H9 (cell line): ENCODE measurements around the gene TBC1D19. TPM values are rescaled to one million over a fixed set of nuclear protein-coding genes. Genes with fewer than 3 reads are reported as not detected.

Experiments used
- DNase-seq: peaks from one replicate; pipeline ENCODE4 v3.0.0-alpha.2; 2017
- H2AFZ ChIP-seq: one replicate; pipeline ENCODE4 v1.6.1; 2013; ENCODE audit warnings: mild to moderate bottlenecking, low read length, control low read depth, moderate library complexity
- H2AK5ac ChIP-seq: 2 replicates; pipeline ENCODE4 v1.6.1; 2013; ENCODE audit warnings: low read length, control low read depth, mixed read lengths; ENCODE audit not compliant: insufficient read length
- H2BK120ac ChIP-seq: one replicate; pipeline ENCODE4 v1.6.1; 2013; ENCODE audit warnings: low read depth, mild to moderate bottlenecking, low read length, control low read depth, inconsistent platforms; ENCODE audit not compliant: poor library complexity, severe bottlenecking
- H2BK12ac ChIP-seq: 2 replicates; pipeline ENCODE4 v1.6.1; 2013; ENCODE audit warnings: low read length, control low read depth, mixed read lengths, low read depth; ENCODE audit not compliant: insufficient read length
- H2BK15ac ChIP-seq: 2 replicates; pipeline ENCODE4 v1.6.1; 2013; ENCODE audit warnings: low read depth, low read length, control low read depth
- H2BK20ac ChIP-seq: one replicate; pipeline ENCODE4 v1.6.1; 2013; ENCODE audit warnings: low read depth, mild to moderate bottlenecking, low read length, control low read depth, inconsistent platforms; ENCODE audit not compliant: poor library complexity, severe bottlenecking
- H2BK5ac ChIP-seq: 2 replicates; pipeline ENCODE4 v1.6.1; 2013; ENCODE audit warnings: low read length, control low read depth, mixed read lengths; ENCODE audit not compliant: insufficient read length
- H3K14ac ChIP-seq: 2 replicates; pipeline ENCODE4 v1.6.1; 2013; ENCODE audit warnings: low read length, control low read depth; ENCODE audit not compliant: insufficient read depth
- H3K18ac ChIP-seq: 2 replicates; pipeline ENCODE4 v1.6.1; 2013; ENCODE audit warnings: low read depth, mild to moderate bottlenecking, mixed read lengths, low read length, control low read depth; ENCODE audit not compliant: insufficient read length
- H3K23ac ChIP-seq: 2 replicates; pipeline ENCODE4 v1.6.1; 2013; ENCODE audit warnings: low read length, control low read depth, mixed read lengths, low read depth; ENCODE audit not compliant: insufficient read length
- H3K23me2 ChIP-seq: 2 replicates; pipeline ENCODE4 v1.6.1; 2013; ENCODE audit warnings: low read depth, mild to moderate bottlenecking, mixed read lengths, low read length, control low read depth; ENCODE audit not compliant: insufficient read length, poor library complexity, severe bottlenecking
- H3K27ac ChIP-seq: 2 replicates; pipeline ENCODE4 v1.5.1; 2013; ENCODE audit warnings: low read length, control low read depth, mixed read lengths, low read depth; ENCODE audit not compliant: insufficient read length
- H3K27me3 ChIP-seq: 2 replicates; pipeline ENCODE4 v1.6.1; 2013; ENCODE audit warnings: low read length, control low read depth, inconsistent platforms; ENCODE audit not compliant: insufficient read depth
- H3K4ac ChIP-seq: 2 replicates; pipeline ENCODE4 v1.6.1; 2013; ENCODE audit warnings: low read depth, mild to moderate bottlenecking, control low read depth, inconsistent platforms, low read length, moderate library complexity
- H3K4me1 ChIP-seq: 2 replicates; pipeline ENCODE4 v1.6.1; 2013; ENCODE audit warnings: low read length, control low read depth, inconsistent platforms; ENCODE audit not compliant: insufficient read depth
- H3K4me2 ChIP-seq: 2 replicates; pipeline ENCODE4 v1.6.1; 2013; ENCODE audit warnings: low read length, control low read depth, mixed read lengths; ENCODE audit not compliant: insufficient read length, insufficient read depth
- H3K56ac ChIP-seq: 2 replicates; pipeline ENCODE4 v1.6.1; 2013; ENCODE audit warnings: low read depth, mild to moderate bottlenecking, mixed read lengths, low read length, control low read depth; ENCODE audit not compliant: insufficient read length
- H3K79me1 ChIP-seq: 2 replicates; pipeline ENCODE4 v1.6.1; 2013; ENCODE audit warnings: low read depth, mild to moderate bottlenecking, moderate library complexity, low read length, control low read depth, inconsistent platforms; ENCODE audit not compliant: insufficient read depth, poor library complexity, severe bottlenecking
- H3K79me2 ChIP-seq: 2 replicates; pipeline ENCODE4 v1.6.1; 2013; ENCODE audit warnings: low read length, control low read depth, inconsistent platforms; ENCODE audit not compliant: insufficient read depth
- H3K9ac ChIP-seq: 2 replicates; pipeline ENCODE4 v1.6.1; 2013; ENCODE audit warnings: low read length, control low read depth, mixed read lengths; ENCODE audit not compliant: insufficient read length; ENCODE audit errors: extremely low read depth
- H3K9me3 ChIP-seq: one replicate; pipeline ENCODE4 v1.6.1; 2013; ENCODE audit warnings: low read depth, low read length, inconsistent platforms; ENCODE audit not compliant: control insufficient read depth
- H3T11ph ChIP-seq: one replicate; pipeline ENCODE4 v1.6.1; 2013; ENCODE audit warnings: mild to moderate bottlenecking, low read length, control low read depth, inconsistent platforms
- H4K20me1 ChIP-seq: one replicate; pipeline ENCODE4 v1.6.1; 2013; ENCODE audit not compliant: control insufficient read depth, insufficient read length, insufficient read depth
- H4K5ac ChIP-seq: 2 replicates; pipeline ENCODE4 v1.6.1; 2013; ENCODE audit warnings: low read depth, mild to moderate bottlenecking, mixed read lengths, low read length, control low read depth; ENCODE audit not compliant: insufficient read length
- H4K8ac ChIP-seq: replicated peaks from 2 replicates; pipeline ENCODE4 v1.6.1; 2013; ENCODE audit warnings: low read length, control low read depth, mixed read lengths, low read depth; ENCODE audit not compliant: insufficient read length
- H4K91ac ChIP-seq: 2 replicates; pipeline ENCODE4 v1.6.1; 2013; ENCODE audit warnings: low read depth, mild to moderate bottlenecking, moderate library complexity, mixed read lengths, low read length, control low read depth; ENCODE audit not compliant: insufficient read length
- H3K27ac Mint-ChIP-seq, 3 experiments: 2 replicates in 2 of 3; 3 replicates in 1 of 3; pipeline ENCODE4 v1.8.0; 2020 to 2021; ENCODE audit warnings: mixed read lengths in 3 of 3, mild to moderate bottlenecking in 1 of 3, moderate library complexity in 1 of 3
- H3K27me3 Mint-ChIP-seq: 2 replicates; pipeline ENCODE4 v1.8.0; 2021; ENCODE audit warnings: low read depth, mild to moderate bottlenecking, moderate library complexity, mixed read lengths
- H3K36me3 Mint-ChIP-seq, 3 experiments: 2 replicates in 2 of 3; 3 replicates in 1 of 3; pipeline ENCODE4 v1.8.0; 2020 to 2021; ENCODE audit warnings: low read depth in 3 of 3, mixed read lengths in 3 of 3; ENCODE audit not compliant: insufficient read depth in 1 of 3
- H3K4me1 Mint-ChIP-seq, 2 experiments: 2 replicates each; pipeline ENCODE4 v1.8.0; 2020; ENCODE audit warnings: mixed read lengths in 2 of 2
- H3K4me3 Mint-ChIP-seq, 2 experiments: 2 replicates in 1 of 2; 3 replicates in 1 of 2; pipeline ENCODE4 v1.8.0; 2020 to 2021; ENCODE audit warnings: mild to moderate bottlenecking in 2 of 2, mixed read lengths in 2 of 2, moderate library complexity in 1 of 2
- H3K9me3 Mint-ChIP-seq, 2 experiments: 2 replicates in 1 of 2; 3 replicates in 1 of 2; pipeline ENCODE4 v1.8.0; 2020; ENCODE audit warnings: mild to moderate bottlenecking in 2 of 2, mixed read lengths in 2 of 2, moderate library complexity in 1 of 2
- WGBS: extraction: QIAGEN DNeasy Blood & Tissue Kit; methylation state at CpG from one replicate; pipeline ENCODE4 v1.1.7; 2013; ENCODE audit warnings: missing lambda C conversion rate, low lambda C conversion rate, mixed read lengths; ENCODE audit not compliant: insufficient read length; ENCODE audit errors: extremely low coverage; 5-methylcytosine and 5-hydroxymethylcytosine counted together
- total RNA-seq: library from RNA; stranded (reverse); gene quantifications from 2 replicates; pipeline ENCODE4 v1.2.1, GENCODE V29; 2021
- TF ChIP-seq, protein P1 (sequence below): fragments of 200-600 bp; sonication (generic); conservative IDR thresholded peaks from 3 replicates; pipeline ENCODE4 v1.8.0; 2021; ENCODE audit warnings: antibody characterized with exemption, mild to moderate bottlenecking

Gene TBC1D19
- total RNA-seq, 1 experiment from 2014 or later, result 3.2 TPM

DNA sequence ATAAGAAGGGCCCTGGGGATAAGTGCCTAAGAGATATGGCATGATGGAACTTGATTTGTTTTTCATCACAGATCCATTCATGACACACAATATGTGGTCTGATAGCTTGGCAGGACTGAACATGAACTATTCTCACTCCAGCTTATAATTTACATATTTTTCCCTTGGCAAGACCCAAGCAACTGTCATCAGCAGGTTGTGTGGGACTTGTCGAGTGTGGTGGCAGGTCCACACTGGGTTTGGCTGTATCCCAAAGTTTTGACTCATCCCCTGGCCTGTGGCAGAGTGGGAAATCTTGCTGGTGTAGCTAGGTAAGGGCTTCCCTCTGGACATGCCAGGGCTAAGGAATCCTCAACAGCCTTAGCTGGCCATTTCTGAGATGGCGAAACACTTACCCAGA lies 195.8 kb downstream of the TBC1D19 start:
- no peaks in the 10 kb centered on the region for H3K9me3 Mint-ChIP-seq

More for the DNA sequence above, 195.8 kb downstream of the TBC1D19 start:
- no peak overlapping the region for H2BK15ac ChIP-seq
- no peaks in the 10 kb centered on the region for H3K9me3 ChIP-seq
- no peak overlapping the region for H2BK20ac ChIP-seq
- H2AFZ ChIP-seq, result no peak overlapping the region
- H2AK5ac ChIP-seq, result no peak overlapping the region
- H4K91ac ChIP-seq, result no peak overlapping the region
- H3K27ac ChIP-seq, result no peak overlapping the region
- H3K23ac ChIP-seq, result no peak overlapping the region
- no peak overlapping the region for H3T11ph ChIP-seq
- H4K20me1 ChIP-seq, result no peaks in the 10 kb centered on the region
- no peak for DNase-seq
- H3K27ac Mint-ChIP-seq, result no peak overlapping the region
- no CpG with 5 or more reads among the region's 2 CpGs for WGBS
- H3K79me1 ChIP-seq, result no peaks in the 10 kb centered on the region
- H3K14ac ChIP-seq, result no peak overlapping the region
- H3K4ac ChIP-seq, result no peak overlapping the region
- H3K9ac ChIP-seq, result no peak overlapping the region
- no peaks in the 10 kb centered on the region for H3K23me2 ChIP-seq
- H3K56ac ChIP-seq, result no peak overlapping the region
- no peak overlapping the region for H2BK12ac ChIP-seq
- TF ChIP-seq, protein P1, sequence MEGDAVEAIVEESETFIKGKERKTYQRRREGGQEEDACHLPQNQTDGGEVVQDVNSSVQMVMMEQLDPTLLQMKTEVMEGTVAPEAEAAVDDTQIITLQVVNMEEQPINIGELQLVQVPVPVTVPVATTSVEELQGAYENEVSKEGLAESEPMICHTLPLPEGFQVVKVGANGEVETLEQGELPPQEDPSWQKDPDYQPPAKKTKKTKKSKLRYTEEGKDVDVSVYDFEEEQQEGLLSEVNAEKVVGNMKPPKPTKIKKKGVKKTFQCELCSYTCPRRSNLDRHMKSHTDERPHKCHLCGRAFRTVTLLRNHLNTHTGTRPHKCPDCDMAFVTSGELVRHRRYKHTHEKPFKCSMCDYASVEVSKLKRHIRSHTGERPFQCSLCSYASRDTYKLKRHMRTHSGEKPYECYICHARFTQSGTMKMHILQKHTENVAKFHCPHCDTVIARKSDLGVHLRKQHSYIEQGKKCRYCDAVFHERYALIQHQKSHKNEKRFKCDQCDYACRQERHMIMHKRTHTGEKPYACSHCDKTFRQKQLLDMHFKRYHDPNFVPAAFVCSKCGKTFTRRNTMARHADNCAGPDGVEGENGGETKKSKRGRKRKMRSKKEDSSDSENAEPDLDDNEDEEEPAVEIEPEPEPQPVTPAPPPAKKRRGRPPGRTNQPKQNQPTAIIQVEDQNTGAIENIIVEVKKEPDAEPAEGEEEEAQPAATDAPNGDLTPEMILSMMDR, result no peak
- no peaks in the 10 kb centered on the region for H3K4me1 ChIP-seq
- H3K4me3 Mint-ChIP-seq, result no peak overlapping the region
- H4K8ac ChIP-seq, result no peak overlapping the region
- H2BK5ac ChIP-seq, result no peak overlapping the region
- H3K27me3 ChIP-seq, result no peaks in the 10 kb centered on the region
- no peak overlapping the region for H2BK120ac ChIP-seq
- 0 out of 4 replicates have a peak, but pooled peaks cover 0 to 3% of the 10 kb centered on the region in 2 experiments for H3K4me1 Mint-ChIP-seq
- H3K79me2 ChIP-seq, result no peaks in the 10 kb centered on the region
- H3K4me2 ChIP-seq, result no peak overlapping the region
- no peak overlapping the region for H3K18ac ChIP-seq
- H3K36me3 Mint-ChIP-seq, result no peaks in the 10 kb centered on the region
- H4K5ac ChIP-seq, result no peak overlapping the region
- H3K27me3 Mint-ChIP-seq, result no peaks in the 10 kb centered on the region
